ENCODE measurements around the gene TMEM187. TPM values are rescaled to one million over a fixed set of nuclear protein-coding genes. Genes with fewer than 3 reads are reported as not detected.

The TMEM187 gene
- total and polyA plus RNA-seq, 10 of the 15 experiments (the other 5 are each of a cell fraction or from before 2014, with no cell fraction given), result 0.45 to 8.5 (median 4.1) TPM

- TF ChIP-seq, protein P1, sequence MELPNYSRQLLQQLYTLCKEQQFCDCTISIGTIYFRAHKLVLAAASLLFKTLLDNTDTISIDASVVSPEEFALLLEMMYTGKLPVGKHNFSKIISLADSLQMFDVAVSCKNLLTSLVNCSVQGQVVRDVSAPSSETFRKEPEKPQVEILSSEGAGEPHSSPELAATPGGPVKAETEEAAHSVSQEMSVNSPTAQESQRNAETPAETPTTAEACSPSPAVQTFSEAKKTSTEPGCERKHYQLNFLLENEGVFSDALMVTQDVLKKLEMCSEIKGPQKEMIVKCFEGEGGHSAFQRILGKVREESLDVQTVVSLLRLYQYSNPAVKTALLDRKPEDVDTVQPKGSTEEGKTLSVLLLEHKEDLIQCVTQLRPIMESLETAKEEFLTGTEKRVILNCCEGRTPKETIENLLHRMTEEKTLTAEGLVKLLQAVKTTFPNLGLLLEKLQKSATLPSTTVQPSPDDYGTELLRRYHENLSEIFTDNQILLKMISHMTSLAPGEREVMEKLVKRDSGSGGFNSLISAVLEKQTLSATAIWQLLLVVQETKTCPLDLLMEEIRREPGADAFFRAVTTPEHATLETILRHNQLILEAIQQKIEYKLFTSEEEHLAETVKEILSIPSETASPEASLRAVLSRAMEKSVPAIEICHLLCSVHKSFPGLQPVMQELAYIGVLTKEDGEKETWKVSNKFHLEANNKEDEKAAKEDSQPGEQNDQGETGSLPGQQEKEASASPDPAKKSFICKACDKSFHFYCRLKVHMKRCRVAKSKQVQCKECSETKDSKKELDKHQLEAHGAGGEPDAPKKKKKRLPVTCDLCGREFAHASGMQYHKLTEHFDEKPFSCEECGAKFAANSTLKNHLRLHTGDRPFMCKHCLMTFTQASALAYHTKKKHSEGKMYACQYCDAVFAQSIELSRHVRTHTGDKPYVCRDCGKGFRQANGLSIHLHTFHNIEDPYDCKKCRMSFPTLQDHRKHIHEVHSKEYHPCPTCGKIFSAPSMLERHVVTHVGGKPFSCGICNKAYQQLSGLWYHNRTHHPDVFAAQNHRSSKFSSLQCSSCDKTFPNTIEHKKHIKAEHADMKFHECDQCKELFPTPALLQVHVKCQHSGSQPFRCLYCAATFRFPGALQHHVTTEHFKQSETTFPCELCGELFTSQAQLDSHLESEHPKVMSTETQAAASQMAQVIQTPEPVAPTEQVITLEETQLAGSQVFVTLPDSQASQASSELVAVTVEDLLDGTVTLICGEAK (IDR thresholded peaks at IDR 0.05; ENCODE audit: borderline replicate concordance), result no peak
- TF ChIP-seq, protein P2, sequence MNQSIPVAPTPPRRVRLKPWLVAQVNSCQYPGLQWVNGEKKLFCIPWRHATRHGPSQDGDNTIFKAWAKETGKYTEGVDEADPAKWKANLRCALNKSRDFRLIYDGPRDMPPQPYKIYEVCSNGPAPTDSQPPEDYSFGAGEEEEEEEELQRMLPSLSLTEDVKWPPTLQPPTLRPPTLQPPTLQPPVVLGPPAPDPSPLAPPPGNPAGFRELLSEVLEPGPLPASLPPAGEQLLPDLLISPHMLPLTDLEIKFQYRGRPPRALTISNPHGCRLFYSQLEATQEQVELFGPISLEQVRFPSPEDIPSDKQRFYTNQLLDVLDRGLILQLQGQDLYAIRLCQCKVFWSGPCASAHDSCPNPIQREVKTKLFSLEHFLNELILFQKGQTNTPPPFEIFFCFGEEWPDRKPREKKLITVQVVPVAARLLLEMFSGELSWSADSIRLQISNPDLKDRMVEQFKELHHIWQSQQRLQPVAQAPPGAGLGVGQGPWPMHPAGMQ (IDR thresholded peaks at IDR 0.05; ENCODE audit: borderline replicate concordance), result no peak
- TF ChIP-seq SIX5 (IDR thresholded peaks at IDR 0.05; ENCODE audit: low read depth, low read length, severe bottlenecking) (no peak), REST (IDR thresholded peaks at IDR 0.05; ENCODE audit: low read depth, low read length) (no peak), CBFB (IDR thresholded peaks at IDR 0.05; ENCODE audit: low read depth) (no peak), MLLT1 (IDR thresholded peaks at IDR 0.05) (no peak), NFYA (IDR thresholded peaks at IDR 0.05; ENCODE audit: borderline replicate concordance, low read depth, low read length) (no peak), FOXM1 (IDR thresholded peaks at IDR 0.05; ENCODE audit: low read depth, low read length) (no peak), EZH2 (IDR thresholded peaks at IDR 0.05; ENCODE audit: borderline replicate concordance, control insufficient read depth, low read depth, low read length) (no peak), TBL1XR1 (IDR thresholded peaks at IDR 0.05; ENCODE audit: low read depth, low read length) (no peak; the same call in 1 of the 2 replicates)
- TF ChIP-seq, protein P3, sequence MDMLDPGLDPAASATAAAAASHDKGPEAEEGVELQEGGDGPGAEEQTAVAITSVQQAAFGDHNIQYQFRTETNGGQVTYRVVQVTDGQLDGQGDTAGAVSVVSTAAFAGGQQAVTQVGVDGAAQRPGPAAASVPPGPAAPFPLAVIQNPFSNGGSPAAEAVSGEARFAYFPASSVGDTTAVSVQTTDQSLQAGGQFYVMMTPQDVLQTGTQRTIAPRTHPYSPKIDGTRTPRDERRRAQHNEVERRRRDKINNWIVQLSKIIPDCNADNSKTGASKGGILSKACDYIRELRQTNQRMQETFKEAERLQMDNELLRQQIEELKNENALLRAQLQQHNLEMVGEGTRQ (IDR thresholded peaks at IDR 0.05; ENCODE audit: borderline replicate concordance, low read depth, low read length), result no peak
- TF ChIP-seq, protein P4, sequence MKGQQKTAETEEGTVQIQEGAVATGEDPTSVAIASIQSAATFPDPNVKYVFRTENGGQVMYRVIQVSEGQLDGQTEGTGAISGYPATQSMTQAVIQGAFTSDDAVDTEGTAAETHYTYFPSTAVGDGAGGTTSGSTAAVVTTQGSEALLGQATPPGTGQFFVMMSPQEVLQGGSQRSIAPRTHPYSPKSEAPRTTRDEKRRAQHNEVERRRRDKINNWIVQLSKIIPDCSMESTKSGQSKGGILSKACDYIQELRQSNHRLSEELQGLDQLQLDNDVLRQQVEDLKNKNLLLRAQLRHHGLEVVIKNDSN (IDR thresholded peaks at IDR 0.05; ENCODE audit: borderline replicate concordance, extremely low read length, insufficient read depth, low read depth, low read length), result no peak
These were observed 2.0 kb upstream of the TMEM187 start (continued) for GRCh38 chrX:153970357-153971123.

Data from GM12878 (cell line).